Middle frontal gyrus (tissue), 1 donor: ENCODE data around the gene AP1S2.

Source experiments
- DNase-seq: peaks from one replicate; pipeline ENCODE4 v3.0.0-alpha.2; 2015; ENCODE audit warnings: low spot score; ENCODE audit errors: extremely low spot score

AP1S2 gene

DNA sequence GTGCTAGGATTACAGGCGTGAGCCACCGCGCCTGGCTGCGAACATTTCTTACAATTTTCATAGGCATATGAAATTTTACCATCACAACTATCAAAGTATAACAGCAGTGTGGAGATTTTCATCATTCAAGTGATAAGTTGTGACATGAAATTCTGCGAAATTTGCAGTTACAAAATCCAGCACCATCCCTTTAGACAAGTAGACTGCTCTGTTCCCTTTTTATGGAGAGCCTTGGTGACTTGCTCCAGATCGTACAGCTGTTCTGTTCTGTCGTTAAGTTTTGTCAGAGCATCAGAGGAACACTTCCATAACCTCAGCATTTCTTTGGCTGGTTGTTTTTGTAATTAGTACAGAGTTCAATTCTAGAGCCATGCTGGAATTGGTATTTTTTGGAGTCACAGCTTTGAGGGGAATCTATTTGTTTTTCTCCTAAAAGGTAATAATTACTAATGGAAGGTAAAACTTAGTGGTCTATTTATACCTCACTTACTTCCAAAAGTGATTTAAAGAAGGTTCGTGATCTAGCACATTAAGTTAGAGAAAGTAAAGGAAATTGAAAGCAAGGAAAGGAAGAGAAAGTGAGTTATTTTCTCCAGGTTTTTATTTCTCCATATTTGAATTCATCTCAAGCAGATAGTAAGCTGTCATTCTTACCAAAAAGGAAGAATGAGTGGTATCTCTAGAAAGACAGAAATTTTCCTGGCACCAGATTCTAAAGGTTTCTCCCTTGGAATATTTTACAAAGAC, 42.2 kb downstream of the AP1S2 start:
- no peak for DNase-seq

DNA sequence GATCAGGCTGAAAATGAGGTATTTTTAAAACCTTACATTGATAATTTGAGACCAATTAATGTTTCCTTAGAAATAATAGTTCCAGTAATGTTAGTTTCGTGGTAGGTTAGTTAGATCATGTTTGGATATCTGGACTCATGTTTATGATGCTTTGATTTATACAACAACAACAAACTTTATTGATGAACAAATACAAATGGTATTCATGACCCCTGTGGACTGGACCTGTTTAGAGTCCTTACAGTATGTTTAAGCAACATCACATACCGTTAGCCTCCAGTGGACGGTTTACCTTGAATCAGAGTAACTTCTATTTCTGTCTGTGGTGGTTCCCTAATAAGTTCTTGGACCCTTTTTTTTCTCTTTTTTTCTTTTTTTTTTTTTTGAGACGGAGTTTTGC, 46.4 kb downstream of the AP1S2 start:
- no peak for DNase-seq

DNA sequence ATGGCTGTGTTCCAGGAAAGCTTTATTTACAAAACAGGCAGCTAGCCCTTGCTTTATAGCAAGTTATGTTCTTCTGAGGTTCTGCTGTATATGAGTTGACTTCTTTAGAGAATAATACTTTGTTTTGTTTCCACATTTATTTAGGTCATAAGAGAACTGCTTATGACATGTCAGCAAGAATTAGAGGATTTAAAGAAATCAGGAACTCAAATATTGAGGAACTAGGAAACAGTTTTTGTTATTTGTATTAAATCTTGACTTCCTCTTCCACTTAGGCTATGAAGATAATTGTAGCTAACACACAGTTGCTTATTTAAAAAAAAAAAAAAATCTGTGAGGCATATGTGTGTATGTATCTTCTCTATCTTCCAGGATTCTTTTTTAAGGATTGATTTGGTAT, 50.0 kb downstream of the AP1S2 start:
- no peak for DNase-seq

DNA sequence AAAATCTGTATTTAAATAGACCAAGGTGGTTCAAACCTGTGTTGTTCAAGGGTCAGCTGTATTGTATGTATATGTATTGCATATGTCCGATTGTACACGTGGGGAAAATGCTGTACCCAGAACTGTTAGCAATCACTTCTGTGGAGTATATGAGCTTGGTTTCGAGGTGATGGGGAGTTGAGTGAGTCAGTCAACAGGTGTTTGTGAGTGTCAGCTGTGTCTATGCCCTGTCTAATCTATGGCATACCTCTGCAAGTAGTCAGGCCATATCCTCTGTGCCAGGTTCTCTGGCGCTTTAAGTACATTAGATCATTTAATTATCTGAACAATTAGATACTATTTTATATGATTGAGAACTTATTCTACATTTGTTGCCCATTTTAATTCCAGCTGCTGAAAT, 56.9 kb downstream of the AP1S2 start:
- no peak for DNase-seq

DNA sequence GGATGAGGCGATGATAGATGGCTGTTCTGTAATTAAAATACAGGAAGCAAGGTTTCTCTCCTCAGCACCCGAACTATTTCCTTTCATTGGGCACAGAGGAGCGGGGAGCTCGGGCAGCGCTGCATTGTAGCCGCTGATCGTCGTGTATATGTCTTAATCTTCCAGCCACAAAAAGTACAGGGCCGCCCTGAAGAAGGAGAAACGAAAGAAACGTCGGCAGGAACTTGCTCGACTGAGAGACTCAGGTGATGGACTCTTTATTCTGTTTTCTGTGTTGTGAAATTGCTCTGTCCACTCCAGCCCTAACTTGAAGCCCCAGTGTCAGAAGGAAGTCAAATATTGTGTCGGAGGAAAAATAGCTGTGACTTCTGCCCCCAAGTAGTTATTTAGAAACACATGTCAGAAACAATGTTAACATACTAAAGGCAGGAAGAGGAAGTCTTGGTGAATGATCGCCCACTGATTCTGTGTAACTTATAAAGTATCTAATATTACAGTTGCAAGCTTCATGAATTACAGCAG, 63.8 kb downstream of the AP1S2 start:
- DNase-seq: no peak

DNA sequence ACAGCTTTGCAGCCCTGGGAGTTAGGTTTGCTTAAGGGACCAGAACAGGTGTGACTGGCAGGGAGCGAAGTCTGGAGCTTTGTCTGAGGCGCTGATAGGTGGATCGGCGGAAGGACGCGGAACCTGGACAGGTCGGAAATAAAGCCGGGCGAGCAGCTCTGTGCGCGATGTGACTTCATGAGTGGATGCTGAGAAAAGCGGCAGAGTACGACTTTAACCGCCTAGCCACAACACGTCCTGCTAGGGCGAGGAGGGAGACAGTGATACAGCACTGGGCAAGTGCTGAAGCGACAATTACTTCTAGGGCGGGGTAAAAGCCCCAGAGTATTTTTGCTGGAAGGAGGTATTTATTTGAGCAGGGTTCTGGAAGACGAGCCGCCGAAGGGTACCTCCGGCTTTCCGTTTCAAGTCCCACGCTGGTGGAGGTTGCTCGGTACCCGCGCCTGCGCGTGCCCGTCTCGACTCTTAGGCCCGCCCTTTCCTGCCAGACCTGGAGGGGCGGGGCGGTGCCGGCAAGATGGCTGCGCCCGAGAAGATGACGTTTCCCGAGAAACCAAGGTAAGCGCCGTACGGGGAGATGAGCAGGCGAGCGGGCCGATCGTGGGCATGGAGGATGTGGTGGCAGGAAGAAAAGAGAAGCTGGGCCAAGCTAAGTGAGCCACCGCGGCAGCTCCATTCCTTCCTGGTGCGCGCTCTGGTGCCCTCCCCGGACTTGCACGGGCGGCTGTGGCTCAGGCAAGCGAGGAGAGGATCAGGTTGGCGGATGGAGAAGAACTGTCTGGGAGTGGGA, 64.4 kb downstream of the AP1S2 start, which contains the start of gene ZRSR2:
Gene ZRSR2, plus strand, starts transcription at position 506 of the 790 bp plus-strand sequence. Its CDS starts 12 bp downstream, at position 518.
- peak; percentile 31 for DNase-seq

DNA sequence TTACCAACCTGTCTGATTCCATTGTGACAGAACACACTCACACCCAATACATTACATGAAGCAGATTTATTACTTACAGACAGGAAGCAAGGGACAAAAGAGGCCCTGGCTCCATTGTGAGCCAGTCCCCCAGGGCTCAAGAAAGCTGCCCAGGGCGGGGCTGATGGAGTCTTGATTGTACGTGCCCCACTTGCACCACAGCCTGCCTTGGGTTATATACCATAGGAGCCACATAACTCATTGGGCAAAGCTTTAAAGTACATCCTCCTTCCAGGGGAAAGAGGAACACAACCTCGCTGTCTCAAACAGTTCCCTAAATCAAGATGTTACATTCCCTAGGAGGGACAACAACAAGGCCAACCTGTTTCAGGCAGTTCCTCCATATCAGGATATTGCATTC, 67.7 kb downstream of the AP1S2 start:
- no peak for DNase-seq

DNA sequence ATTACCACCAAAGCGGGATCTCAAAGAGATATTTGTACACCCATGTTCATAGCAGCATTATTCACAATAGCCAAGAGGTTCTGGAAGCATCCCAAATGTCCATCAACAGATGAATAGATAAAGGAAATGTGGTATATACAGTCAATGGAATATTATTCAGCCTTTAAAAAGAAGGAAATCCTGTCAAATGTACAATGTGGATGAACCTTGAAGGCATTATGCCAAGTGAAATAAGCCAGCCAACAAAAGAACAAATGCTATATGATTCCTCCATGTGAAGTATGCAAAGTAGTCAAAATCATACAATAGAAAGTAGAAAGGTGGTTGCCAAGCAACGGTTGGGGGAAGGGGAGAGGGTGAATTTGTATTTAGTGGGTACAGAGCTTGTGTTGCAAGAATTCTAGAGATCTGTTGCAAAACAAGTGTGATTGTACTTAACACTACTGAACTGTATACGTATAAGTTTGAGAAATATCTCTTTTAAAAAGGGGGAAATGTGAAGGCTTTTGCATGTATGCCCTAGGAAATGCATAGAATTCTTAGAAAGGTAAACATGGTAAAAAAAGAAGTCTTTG, 69.3 kb downstream of the AP1S2 start:
- DNase-seq: no peak

DNA sequence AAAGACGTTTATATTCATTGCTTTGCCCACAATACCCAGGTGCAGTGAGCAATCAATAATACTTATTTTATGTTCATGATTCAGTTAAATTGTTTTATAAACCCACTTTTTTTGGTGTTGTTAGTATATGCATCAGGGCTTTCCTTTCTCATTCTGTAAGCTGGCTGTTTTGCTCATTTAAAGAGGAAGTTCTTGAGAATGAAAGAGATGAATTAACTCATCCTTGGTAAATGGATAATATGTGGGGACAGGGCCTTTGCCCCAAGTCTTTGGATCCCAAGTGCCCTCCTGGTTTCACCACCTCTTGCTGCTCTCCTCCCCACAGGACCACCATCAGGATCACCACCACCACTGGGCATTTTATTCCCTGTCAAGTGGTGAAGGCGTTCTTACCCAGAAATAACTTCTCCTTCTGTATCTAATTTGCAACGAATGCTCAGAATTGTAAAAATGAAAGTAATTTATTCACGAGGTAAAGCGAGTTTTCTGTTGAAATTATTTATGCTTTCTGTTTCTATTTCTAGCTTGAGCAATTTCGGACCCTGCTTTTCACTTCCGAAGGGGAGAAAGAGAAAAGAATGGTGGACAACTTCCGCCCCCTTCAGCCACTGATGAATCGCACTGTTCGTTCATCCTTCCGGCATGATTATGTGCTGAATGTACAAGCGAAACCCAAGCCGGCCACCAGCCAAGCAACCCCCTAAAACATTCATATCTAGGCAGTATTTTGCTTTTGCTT, 72.5 kb downstream of the AP1S2 start:
- DNase-seq: no peak
